ENCODE results near the gene ZNF793.

The ZNF793 gene

DNA sequence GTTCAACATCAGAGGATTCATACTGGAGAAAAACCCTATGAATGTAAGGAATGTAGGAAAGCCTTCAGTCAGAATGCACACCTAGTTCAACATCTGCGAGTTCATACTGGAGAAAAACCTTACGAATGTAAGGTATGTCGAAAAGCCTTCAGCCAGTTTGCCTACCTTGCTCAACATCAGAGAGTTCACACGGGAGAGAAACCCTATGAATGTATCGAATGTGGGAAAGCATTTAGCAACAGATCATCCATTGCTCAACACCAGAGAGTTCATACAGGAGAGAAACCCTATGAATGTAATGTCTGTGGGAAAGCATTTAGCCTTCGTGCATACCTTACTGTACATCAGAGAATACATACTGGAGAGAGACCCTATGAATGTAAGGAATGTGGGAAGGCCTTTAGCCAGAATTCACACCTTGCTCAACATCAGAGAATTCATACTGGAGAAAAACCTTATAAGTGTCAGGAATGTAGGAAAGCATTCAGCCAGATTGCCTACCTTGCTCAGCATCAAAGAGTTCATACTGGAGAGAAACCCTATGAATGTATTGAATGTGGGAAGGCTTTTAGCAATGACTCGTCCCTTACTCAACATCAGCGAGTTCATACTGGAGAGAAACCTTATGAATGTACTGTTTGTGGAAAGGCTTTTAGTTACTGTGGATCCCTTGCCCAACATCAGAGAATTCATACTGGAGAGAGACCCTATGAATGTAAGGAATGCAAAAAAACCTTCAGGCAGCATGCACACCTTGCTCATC lies 22.2 kb upstream of the ZNF793 start (continued):
- TF ChIP-seq ZNF239 (tag by site-specific recombination; IDR thresholded peaks at IDR 0.05) (no peak), SETDB1 (IDR thresholded peaks at IDR 0.05; ENCODE audit: insufficient read length, low read length) (peak; percentile 99), ZNF138 (tag by site-specific recombination; IDR thresholded peaks at IDR 0.05; ENCODE audit: borderline replicate concordance) (0 out of 2 replicates have a peak, but pooled peaks have one; percentile 4), ZNF596 (tag by site-specific recombination; IDR thresholded peaks at IDR 0.05) (no peak), ZNF274 (IDR thresholded peaks at IDR 0.05; ENCODE audit: low read length) (peak; percentile 93), ZNF274 (tag by site-specific recombination; IDR thresholded peaks at IDR 0.05; ENCODE audit: borderline replicate concordance) (peak; percentile 95), ZNF629 (tag by site-specific recombination; IDR thresholded peaks at IDR 0.05) (no peak), PRDM2 (tag by site-specific recombination; IDR thresholded peaks at IDR 0.05; ENCODE audit: borderline replicate concordance) (no peak)
- TF ChIP-seq, protein P1, sequence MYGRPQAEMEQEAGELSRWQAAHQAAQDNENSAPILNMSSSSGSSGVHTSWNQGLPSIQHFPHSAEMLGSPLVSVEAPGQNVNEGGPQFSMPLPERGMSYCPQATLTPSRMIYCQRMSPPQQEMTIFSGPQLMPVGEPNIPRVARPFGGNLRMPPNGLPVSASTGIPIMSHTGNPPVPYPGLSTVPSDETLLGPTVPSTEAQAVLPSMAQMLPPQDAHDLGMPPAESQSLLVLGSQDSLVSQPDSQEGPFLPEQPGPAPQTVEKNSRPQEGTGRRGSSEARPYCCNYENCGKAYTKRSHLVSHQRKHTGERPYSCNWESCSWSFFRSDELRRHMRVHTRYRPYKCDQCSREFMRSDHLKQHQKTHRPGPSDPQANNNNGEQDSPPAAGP (tag by site-specific recombination; IDR thresholded peaks at IDR 0.05): no peak

DNA sequence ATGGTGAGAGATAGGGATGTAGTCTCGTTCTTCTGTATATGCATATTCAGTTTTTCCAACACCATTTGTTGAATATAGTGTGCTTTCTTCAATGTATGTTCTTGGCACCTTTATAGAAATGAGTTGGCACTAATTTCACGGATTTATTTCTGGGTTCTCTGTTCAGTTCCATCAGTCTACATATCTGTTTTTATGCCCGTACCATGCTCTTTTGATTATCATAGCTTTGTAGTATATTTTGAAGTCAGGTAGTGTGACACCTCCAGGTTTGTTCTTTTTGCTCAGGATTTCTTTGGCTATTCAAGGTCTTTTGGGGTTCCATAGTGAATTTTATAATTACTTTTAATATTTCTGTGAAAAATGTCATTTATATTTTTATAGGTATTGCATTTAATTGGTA lies 14.5 kb upstream of the ZNF793 start:
- TF ChIP-seq ZNF280D (tag by site-specific recombination; IDR thresholded peaks at IDR 0.05) (peak; percentile 91), ZBTB1 (tag by site-specific recombination; IDR thresholded peaks at IDR 0.05) (no peak), KLF10 (tag by site-specific recombination; IDR thresholded peaks at IDR 0.05) (no peak)
- Histone ChIP-seq H3K27ac (ENCODE audit: extremely low read depth, low read depth, low read length) (no peak overlapping the region), H3K9me3 (ENCODE audit: control insufficient read depth, insufficient read depth, low read depth, low read length) (peaks cover 19% of the 10 kb centered on the region), H3K36me3 (ENCODE audit: control insufficient read depth in 2 of 2, insufficient read depth in 1 of 2, low read length in 2 of 2) (no peaks in the 10 kb centered on the region; a peak in 1 of 3 replicates), H3K4me3 (ENCODE audit: low read depth, low read length) (no peak overlapping the region), H3K4me1 (ENCODE audit: control insufficient read depth, insufficient read depth, low read length) (no peaks in the 10 kb centered on the region)
- ChIA-PET POLR2A (no interaction called here), CTCF (no interaction called here)
